ENCODE data around the gene PPP1R10.

The PPP1R10 gene

DNA sequence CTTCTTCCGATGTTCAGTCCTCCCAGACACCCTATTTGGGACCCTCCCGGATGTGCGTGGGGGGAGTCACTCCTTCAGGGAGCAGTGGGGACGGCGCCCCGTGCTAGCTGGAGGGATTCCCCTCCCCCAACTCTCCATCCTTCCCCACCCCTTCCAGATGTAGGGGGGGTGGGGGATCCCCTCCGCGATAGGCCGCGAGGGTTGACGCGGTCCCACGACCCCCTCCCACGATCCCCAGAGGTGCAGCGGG, 61.3 kb downstream of the PPP1R10 start:
- DNase-seq = no peak

DNA sequence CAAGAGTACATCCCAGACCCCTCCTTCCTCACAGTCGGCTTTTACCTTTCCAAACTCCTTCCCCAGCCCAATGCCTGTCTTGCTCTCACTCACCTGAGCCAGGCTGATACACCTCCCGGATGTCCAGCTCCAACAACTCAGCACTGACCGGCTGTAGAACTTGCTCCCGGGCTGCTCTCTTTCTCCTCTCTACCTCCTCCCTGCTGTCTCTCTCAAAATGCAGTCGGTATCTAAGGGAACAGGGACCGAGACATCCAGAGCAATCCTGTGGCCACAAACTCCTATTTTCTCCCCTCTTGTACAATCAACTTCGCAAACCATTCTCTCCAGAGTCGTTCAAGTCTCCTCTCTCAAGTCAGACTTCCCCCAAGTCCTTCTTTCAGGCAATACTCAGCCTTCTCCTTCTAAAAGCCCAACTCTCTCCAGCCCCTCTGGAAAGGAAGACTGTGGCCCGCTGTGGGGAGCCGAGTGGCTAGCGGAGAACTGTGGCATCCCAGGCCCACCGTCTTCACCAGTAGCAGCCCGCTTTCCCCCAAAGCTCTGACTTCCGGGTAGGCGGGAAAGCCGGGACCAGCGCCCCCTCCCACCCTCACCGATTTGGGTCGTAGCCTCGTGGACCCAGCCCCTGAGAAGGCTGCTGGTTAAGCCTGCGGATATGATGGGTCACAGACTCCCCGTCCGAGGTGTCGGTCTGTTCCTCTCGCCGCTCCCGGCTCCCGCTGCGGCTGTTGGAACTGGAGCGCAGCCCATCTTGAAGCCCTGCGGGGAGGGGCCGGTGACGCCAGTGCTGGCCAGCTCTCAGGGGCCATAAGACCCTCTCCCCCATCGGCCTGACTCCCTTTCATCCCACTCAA, 61.9 kb downstream of the PPP1R10 start:
- DNase-seq = no peak

DNA sequence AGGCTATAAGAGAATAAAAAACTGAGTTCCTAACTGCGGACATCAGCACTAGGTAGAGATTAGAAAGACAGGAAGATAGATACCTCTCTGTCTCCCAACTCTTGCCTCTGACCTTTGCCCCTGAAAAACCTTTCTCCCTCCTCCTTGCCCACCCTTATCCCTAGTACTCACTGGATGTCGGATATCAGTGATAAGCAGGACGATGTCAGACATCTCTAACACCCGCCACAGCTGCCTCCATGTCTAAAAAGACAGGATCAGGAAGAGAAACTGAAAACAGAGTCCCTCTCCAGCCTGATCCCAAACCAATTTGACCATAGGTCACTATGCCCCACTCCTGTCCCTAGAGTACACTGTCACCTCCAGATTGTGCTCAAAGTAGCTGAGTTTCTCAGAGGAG, 62.6 kb downstream of the PPP1R10 start:
- no peak for DNase-seq

Measured in inflammatory macrophage (primary cell).